T-helper 1 cell treated with Interleukin-12 subunit alpha and Interleukin-12 subunit beta and Interleukin-4 antibody, amounts not matched to agents 30 μg/mL and 1 μg/mL, for 36 hours (primary cell): ENCODE data around the gene DENND4B.

Source experiments
- H3K27ac Mint-ChIP-seq: one replicate; pipeline ENCODE4 v1.8.0; 2021; ENCODE audit warnings: mild to moderate bottlenecking, mixed read lengths
- H3K27me3 Mint-ChIP-seq: one replicate; pipeline ENCODE4 v1.8.0; 2021; ENCODE audit warnings: low read depth, mixed read lengths
- H3K36me3 Mint-ChIP-seq: one replicate; pipeline ENCODE4 v1.8.0; 2021; ENCODE audit warnings: low read depth, mixed read lengths
- H3K4me1 Mint-ChIP-seq: one replicate; pipeline ENCODE4 v1.8.0; 2021; ENCODE audit warnings: low read depth, mixed read lengths
- H3K4me3 Mint-ChIP-seq: one replicate; pipeline ENCODE4 v1.8.0; 2021; ENCODE audit warnings: mild to moderate bottlenecking, moderate library complexity, mixed read lengths
- H3K9me3 Mint-ChIP-seq: one replicate; pipeline ENCODE4 v1.8.0; 2021; ENCODE audit warnings: mixed read lengths

The DENND4B gene

GRCh38 chr1:153944005-153944826, 2.3 kb downstream of the DENND4B start:
- Mint-ChIP-seq H3K4me3 (peak overlapping the region; percentile 94), H3K36me3 (peaks cover 48% of the 10 kb centered on the region), H3K4me1 (peaks cover 27% of the 10 kb centered on the region), H3K9me3 (no peaks in the 10 kb centered on the region), H3K27ac (peak overlapping the region; percentile 98), H3K27me3 (no peaks in the 10 kb centered on the region)

DNA sequence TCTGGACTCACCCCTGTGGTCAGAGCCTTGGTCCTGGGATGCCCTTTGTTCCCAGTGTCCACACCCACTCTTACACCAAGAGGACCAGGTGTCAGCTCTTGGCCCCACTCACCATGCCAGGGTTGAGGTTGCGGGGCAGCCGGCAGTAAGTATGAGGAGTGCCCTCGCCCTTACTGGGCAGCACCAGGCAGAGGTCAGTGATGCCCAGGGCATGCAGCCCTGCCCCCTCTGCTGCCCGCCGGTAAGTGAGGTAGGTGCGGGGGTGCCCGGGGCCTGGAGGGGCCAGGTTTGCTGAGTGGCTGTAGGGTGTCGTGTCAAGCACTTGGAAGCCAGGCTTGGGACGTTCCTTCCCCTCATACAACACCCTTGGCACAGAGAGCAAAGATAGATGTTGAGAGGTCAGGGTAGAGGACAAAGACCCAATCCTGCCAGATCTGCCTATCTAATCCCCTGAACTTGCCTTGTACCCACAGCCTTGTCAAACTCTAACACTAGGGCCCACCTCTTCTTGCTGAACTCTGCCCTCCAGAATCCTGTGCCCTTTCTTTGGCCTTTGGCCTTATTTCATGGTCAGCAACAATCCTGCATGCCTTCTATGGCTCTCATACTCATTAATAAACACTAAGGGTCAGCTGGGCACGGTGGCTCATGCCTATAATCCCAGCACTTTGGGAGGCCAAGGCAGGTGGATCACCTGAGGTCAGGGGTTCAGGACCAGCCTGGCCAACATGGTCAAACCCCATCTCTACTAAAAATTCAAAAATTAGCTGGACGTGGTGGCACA, 3.6 kb downstream of the DENND4B start:
- H3K4me3 Mint-ChIP-seq = no peak overlapping the region
- H3K27ac Mint-ChIP-seq = peak overlapping the region; percentile 49
- H3K9me3 Mint-ChIP-seq = no peaks in the 10 kb centered on the region
- H3K27me3 Mint-ChIP-seq = no peaks in the 10 kb centered on the region
- H3K36me3 Mint-ChIP-seq = peaks cover 47% of the 10 kb centered on the region
- peaks cover 28% of the 10 kb centered on the region for H3K4me1 Mint-ChIP-seq

DNA sequence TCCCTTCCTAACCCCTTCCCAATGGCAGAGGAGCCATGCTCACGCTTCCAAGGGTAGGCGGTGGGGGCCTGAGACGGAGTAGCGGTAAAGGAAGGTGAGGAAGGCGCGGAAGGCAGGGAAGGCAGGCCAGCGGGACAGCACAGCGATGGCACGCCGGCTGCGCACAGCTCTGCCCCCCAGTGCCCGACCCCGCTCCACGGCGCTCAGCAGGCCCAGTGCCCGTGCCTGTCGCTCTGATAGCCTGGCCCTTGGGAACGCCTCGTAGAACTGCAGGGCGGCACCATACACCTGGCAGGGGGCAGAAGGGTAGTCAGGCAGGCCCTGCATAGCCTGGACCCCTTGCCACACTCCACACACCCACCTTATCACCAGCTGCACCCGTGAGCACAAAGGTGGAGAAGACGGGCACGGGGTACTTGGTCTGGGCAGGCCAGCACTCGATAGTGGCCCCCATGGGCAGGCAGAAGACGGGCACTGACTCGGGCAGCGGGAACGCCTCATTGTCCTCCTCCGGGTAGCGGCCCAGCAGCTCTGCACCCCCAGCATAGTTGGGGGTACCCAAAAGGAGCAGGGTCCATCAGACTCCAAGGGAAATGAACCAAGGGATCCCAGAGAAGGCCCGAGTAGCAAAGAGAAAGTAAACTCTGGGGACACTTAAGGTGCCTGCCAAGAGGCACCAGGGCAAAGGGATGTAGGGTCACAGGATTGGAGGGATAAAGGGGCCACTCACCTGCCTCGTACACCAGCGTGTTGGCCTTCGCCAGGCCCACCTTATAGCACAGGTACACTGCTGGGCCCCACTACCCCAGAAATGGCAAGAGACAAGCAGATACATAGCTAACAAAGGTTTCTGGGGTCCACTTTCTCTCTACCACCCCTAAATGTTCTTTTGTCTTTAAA, 4.4 kb downstream of the DENND4B start:
- Mint-ChIP-seq H3K4me1 (peaks cover 28% of the 10 kb centered on the region), H3K27me3 (no peaks in the 10 kb centered on the region), H3K36me3 (peaks cover 54% of the 10 kb centered on the region), H3K27ac (no peak overlapping the region), H3K4me3 (no peak overlapping the region), H3K9me3 (no peaks in the 10 kb centered on the region)

GRCh38 chr1:153940756-153941155, 5.8 kb downstream of the DENND4B start:
- Mint-ChIP-seq H3K27ac (peak overlapping the region; percentile 61), H3K9me3 (no peaks in the 10 kb centered on the region), H3K4me3 (no peak overlapping the region), H3K4me1 (peaks cover 28% of the 10 kb centered on the region), H3K36me3 (peaks cover 65% of the 10 kb centered on the region), H3K27me3 (no peaks in the 10 kb centered on the region)

DNA sequence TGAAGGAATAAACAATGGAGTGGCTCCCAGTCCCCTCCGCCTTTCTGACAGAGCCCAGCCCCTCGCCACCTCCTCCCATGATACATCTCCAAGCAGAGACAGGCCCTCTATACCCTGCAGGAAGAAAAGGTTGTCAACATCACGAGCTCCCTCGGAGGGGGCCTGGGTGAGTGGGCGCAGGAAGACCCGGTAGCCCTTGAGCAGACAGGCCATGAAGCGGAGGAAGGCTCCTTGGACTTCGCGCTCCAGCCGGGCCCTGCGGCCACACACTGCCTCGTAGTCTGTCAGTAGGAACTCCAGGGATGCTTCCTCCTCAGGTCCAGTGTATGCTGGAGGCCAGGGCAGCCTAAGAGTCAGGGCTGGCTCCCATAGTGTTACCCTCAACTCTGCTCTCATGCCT, 7.0 kb downstream of the DENND4B start:
- Mint-ChIP-seq H3K36me3 (peaks cover 67% of the 10 kb centered on the region), H3K9me3 (no peaks in the 10 kb centered on the region), H3K27me3 (no peaks in the 10 kb centered on the region), H3K27ac (no peak overlapping the region), H3K4me3 (no peak overlapping the region), H3K4me1 (peaks cover 23% of the 10 kb centered on the region)

GRCh38 chr1:153938996-153939395, 7.5 kb downstream of the DENND4B start:
- peaks cover 22% of the 10 kb centered on the region for H3K4me1 Mint-ChIP-seq
- H3K36me3 Mint-ChIP-seq = peaks cover 69% of the 10 kb centered on the region
- no peak overlapping the region for H3K4me3 Mint-ChIP-seq
- no peaks in the 10 kb centered on the region for H3K9me3 Mint-ChIP-seq
- no peak overlapping the region for H3K27ac Mint-ChIP-seq
- H3K27me3 Mint-ChIP-seq = no peaks in the 10 kb centered on the region

DNA sequence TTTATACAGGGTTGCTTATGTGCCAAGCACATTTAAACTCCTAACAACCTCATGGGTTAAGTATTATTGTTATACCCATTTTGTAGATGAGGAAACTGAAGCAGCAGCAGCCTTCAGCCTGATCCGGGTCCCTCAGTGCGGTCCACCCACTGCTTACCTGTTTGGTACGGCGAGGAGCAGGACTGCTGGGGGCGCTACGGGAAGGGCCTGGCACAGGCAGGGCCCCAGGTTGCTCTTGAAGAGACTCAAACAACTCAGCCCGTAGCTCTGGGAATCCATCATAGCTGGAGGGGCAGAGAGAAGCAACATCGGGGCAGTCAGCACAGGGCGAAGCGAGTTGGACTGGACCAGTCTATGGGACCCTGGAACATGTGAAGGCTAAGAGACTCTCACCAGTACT, 9.2 kb downstream of the DENND4B start:
- Mint-ChIP-seq H3K27ac (no peak overlapping the region), H3K4me1 (peaks cover 12% of the 10 kb centered on the region), H3K36me3 (peaks cover 61% of the 10 kb centered on the region), H3K4me3 (no peak overlapping the region), H3K9me3 (no peaks in the 10 kb centered on the region), H3K27me3 (no peaks in the 10 kb centered on the region)

DNA sequence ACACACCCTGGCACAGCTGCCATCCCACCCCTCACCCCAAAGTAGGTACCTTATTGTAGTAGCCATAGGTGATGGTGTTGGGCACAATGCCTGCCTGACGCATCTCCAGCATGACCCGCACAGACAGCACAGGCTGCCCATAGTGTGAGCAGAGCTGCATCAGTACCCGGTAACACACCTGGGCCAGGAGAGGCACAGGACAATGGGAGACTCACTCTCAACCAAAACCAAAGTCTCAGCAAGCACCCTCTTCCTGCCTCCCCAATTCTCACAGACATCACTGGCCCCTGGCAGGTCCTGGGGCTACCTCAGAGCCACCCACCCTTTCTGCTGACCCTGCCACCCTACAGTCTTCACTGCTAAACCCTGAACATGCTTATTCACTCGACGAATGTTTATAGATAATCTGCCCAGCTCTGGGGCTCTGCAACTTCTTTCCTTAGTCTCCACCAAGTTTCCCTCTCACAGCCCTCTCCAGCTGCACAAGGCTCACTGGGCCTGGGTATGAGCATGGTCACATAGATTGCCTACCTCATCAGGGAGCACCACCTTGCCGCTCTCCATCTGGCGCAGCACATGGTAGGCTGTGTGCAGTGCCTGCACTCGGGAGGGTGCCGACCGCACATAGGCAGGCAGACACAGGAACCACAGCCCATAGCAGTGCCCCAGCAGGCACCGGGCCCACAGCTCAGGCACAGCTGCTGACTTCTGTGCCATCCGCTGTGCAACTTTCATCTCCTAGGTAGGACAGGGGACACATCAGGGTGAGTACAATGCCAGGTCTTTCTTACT, 10.3 kb downstream of the DENND4B start:
- H3K36me3 Mint-ChIP-seq = peaks cover 59% of the 10 kb centered on the region

GRCh38 chr1:153934746-153935145, 11.8 kb downstream of the DENND4B start:
- Mint-ChIP-seq H3K9me3 (no peaks in the 10 kb centered on the region), H3K36me3 (peaks cover 50% of the 10 kb centered on the region), H3K27ac (no peak overlapping the region), H3K4me3 (no peak overlapping the region), H3K4me1 (peaks cover 4% of the 10 kb centered on the region), H3K27me3 (no peaks in the 10 kb centered on the region)

More for the DNA sequence above, 10.3 kb downstream of the DENND4B start:
- H3K27ac Mint-ChIP-seq = peak overlapping the region; percentile 6
- H3K9me3 Mint-ChIP-seq = no peaks in the 10 kb centered on the region
- no peaks in the 10 kb centered on the region for H3K27me3 Mint-ChIP-seq
- peaks cover 10% of the 10 kb centered on the region for H3K4me1 Mint-ChIP-seq
- no peak overlapping the region for H3K4me3 Mint-ChIP-seq

GRCh38 chr1:153933955-153934354, 12.6 kb downstream of the DENND4B start:
- peaks cover 49% of the 10 kb centered on the region for H3K36me3 Mint-ChIP-seq
- H3K4me3 Mint-ChIP-seq = no peak overlapping the region
- H3K27me3 Mint-ChIP-seq = no peaks in the 10 kb centered on the region
- H3K27ac Mint-ChIP-seq = no peak overlapping the region
- H3K9me3 Mint-ChIP-seq = no peaks in the 10 kb centered on the region
- H3K4me1 Mint-ChIP-seq = peaks cover 2% of the 10 kb centered on the region

- no peaks in the 10 kb centered on the region for H3K9me3 Mint-ChIP-seq
- H3K27ac Mint-ChIP-seq = no peak overlapping the region
- peaks cover 8% of the 10 kb centered on the region for H3K4me1 Mint-ChIP-seq
- peaks cover 49% of the 10 kb centered on the region for H3K36me3 Mint-ChIP-seq
- no peaks in the 10 kb centered on the region for H3K27me3 Mint-ChIP-seq
- no peak overlapping the region for H3K4me3 Mint-ChIP-seq
Observed at GRCh38 chr1:153933430-153933829, 13.1 kb downstream of the DENND4B start.

GRCh38 chr1:153932156-153933131, 14.1 kb downstream of the DENND4B start:
- Mint-ChIP-seq H3K27me3 (no peaks in the 10 kb centered on the region), H3K9me3 (no peaks in the 10 kb centered on the region), H3K36me3 (peaks cover 49% of the 10 kb centered on the region), H3K4me3 (no peak overlapping the region), H3K4me1 (peaks cover 12% of the 10 kb centered on the region), H3K27ac (no peak overlapping the region)
